Measurements from ENCODE around the gene BICC1.

Gene BICC1

DNA sequence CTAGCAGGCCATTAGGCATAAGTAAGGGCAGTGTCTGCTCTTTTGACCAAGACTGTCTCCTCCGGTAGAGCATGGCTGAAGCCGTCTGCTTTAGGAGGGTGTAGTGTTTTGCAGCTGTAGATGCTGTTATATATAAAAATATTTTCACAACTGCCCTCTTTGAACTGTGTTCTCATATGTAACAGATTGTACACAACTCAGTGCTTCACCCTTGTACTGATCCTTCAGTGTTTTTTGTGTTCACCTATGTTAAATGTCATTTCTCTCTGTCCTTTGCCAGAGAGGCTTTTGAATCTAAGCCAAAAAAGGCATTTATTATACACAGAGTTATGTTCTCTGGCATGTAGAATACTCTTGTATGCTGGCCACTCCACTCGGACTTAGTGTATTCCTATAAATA lies 135.5 kb downstream of the BICC1 start:
- TF ChIP-seq, protein P1, sequence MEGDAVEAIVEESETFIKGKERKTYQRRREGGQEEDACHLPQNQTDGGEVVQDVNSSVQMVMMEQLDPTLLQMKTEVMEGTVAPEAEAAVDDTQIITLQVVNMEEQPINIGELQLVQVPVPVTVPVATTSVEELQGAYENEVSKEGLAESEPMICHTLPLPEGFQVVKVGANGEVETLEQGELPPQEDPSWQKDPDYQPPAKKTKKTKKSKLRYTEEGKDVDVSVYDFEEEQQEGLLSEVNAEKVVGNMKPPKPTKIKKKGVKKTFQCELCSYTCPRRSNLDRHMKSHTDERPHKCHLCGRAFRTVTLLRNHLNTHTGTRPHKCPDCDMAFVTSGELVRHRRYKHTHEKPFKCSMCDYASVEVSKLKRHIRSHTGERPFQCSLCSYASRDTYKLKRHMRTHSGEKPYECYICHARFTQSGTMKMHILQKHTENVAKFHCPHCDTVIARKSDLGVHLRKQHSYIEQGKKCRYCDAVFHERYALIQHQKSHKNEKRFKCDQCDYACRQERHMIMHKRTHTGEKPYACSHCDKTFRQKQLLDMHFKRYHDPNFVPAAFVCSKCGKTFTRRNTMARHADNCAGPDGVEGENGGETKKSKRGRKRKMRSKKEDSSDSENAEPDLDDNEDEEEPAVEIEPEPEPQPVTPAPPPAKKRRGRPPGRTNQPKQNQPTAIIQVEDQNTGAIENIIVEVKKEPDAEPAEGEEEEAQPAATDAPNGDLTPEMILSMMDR (IDR thresholded peaks at IDR 0.05; ENCODE audit: low read depth, low read length), result no peak
- no peak for DNase-seq (ENCODE audit: low read depth in 2 of 2)
- H3K4me3 ChIP-seq (replicated peaks in 1 of 2; ENCODE audit: low read depth in 2 of 2, low read length in 2 of 2), result no peak overlapping the region

DNA sequence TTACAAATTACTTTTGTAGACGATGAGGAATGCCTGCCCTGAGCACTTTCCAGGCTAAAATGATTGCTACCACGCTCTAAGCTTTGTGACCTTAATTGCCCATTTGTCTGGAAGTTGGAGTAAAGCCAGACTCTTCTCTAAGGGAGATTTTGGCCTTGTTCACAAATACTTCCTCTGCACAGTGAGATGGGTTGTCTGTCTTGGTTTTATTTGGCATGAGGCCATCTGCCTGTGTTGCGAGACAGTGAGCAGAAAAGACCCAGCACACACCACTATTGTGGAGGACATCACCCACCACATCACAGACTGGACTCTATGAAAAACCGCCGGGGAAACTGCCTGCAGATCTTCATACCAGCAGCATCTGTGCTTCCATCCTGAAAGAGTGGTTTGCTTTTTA lies 138.4 kb downstream of the BICC1 start:
- H3K4me3 ChIP-seq (replicated peaks in 1 of 2; ENCODE audit: low read depth in 2 of 2, low read length in 2 of 2), result no peak overlapping the region
- TF ChIP-seq, protein P1 (IDR thresholded peaks at IDR 0.05; ENCODE audit: low read depth, low read length), result no peak
- DNase-seq (ENCODE audit: low read depth in 2 of 2), result peak; percentile 77 to 85

DNA sequence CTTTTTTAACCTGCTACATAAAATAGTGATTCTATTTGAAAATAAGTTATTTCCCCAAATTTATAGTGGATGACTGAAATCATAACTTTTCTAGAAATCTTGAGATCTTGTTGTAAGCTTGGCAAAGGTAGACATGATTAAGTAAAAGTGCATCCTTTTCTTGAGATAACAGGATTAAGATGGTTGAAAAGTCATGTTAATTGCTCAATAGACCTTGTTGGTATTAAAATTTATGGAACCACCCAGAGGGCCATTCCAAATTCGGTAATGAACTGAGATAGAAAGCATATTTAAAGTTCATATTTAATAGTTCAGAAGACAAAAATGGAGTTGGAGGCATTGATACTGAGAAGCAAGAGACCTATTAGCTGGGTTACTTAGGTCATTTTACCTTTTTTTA lies 139.1 kb downstream of the BICC1 start:
- TF ChIP-seq, protein P1 (IDR thresholded peaks at IDR 0.05; ENCODE audit: low read depth, low read length), result no peak
- no peak for DNase-seq (ENCODE audit: low read depth in 2 of 2)
- H3K4me3 ChIP-seq (replicated peaks in 1 of 2; ENCODE audit: low read depth in 2 of 2, low read length in 2 of 2), result no peak overlapping the region

DNA sequence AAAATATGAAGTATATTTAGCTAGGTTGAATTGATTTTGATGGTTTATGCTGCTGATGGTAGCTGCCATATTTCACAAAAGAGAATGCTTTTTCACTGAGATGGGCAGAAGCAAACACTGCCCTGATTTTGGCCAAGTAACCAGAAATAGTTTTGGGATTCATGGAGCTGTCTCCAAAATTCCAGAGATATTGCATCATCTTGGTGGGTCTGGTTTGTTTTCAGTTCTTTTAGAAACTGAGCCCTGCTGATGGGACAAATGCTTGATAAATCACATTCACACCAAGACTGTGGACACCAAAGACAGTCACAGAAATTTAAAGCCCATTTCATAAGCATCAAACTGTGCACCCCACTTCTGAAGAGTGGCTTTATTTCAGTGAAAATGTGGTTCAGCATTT lies 140.5 kb downstream of the BICC1 start:
- TF ChIP-seq, protein P1 (IDR thresholded peaks at IDR 0.05; ENCODE audit: low read depth, low read length), result no peak
- DNase-seq (ENCODE audit: low read depth in 2 of 2), result peak; percentile 41 to 65
- H3K4me3 ChIP-seq (replicated peaks in 1 of 2; ENCODE audit: low read depth in 2 of 2, low read length in 2 of 2), result no peak overlapping the region

DNA sequence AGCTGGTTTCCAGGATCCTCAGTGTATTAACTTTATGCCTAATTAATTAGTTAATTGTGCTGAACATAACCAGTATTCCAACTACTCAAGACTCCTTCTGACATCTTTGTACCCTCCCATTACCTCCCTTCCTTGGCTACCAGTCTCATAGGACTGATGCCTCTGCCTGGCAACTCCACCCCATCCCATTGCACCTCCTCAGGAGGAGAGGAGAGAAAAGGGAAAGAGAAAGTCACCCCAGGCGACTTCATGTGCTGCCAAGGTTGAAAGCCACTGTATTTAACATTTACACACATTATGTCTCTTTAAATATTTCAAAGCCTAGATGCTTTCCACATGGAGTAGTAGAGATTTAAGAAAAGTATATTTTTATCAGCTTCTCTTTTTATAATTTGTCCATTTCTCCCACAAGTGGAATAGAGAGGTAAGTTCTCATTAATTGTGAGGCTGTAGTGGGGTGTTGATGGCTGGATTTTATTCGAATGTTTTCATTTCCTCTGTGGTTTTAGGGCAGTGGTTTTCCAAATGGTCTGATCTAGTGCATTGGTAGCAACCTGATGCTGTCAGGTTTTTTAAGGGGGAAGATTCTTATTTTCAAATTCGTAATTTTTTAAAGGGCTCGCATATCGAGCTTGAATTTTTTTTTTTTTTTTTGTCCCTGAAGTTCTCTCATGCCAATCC lies 148.0 kb downstream of the BICC1 start:
- TF ChIP-seq, protein P1 (IDR thresholded peaks at IDR 0.05; ENCODE audit: low read depth, low read length), result no peak
- H3K4me3 ChIP-seq (replicated peaks in 1 of 2; ENCODE audit: low read depth in 2 of 2, low read length in 2 of 2), result no peak overlapping the region
- peak in 1 of 2 donors; percentile 58 for DNase-seq (ENCODE audit: low read depth in 2 of 2)

DNA sequence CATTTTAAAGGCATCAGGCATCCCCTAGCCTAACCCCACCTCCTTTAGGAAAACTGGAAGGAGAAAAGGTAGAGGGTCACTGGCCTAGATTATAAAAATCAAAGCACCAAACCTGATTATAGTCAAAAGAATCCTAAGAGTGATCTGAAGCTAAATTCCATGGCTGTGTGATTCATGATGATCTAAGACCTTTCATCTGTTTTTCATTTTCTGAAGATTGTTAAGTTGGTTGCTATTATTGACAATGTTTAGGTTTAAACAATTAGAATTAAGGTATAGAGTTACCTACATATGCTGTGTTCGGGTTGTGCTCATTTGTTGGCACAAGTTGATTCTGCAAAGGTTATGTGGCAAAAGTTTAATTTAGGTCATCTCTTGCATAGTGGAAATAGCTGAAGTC lies 148.7 kb downstream of the BICC1 start:
- DNase-seq (ENCODE audit: low read depth in 2 of 2), result peak in 1 of 2 donors; percentile 81
- TF ChIP-seq, protein P1 (IDR thresholded peaks at IDR 0.05; ENCODE audit: low read depth, low read length), result no peak
- H3K4me3 ChIP-seq (replicated peaks in 1 of 2; ENCODE audit: low read depth in 2 of 2, low read length in 2 of 2), result no peak overlapping the region

DNA sequence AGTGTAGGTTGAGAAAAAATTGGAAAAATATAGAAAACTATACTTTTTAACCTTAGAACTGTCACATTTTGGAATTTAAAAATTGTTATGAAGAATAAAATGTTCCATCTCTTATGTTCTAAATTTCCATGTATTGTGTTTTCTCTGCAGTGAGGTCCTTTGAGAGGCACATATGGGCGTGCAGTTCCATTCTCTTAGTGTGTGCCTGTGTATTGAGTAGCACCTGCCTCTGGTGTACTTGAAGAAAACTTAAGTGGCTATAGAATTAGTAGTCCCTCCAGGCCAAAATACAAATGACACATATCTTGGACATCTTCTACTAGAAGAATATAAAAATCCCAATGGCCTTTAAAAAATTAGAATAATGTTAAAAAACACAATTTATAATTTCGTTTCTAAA lies 149.2 kb downstream of the BICC1 start:
- no peak for DNase-seq (ENCODE audit: low read depth in 2 of 2)
- H3K4me3 ChIP-seq (replicated peaks in 1 of 2; ENCODE audit: low read depth in 2 of 2, low read length in 2 of 2), result no peak overlapping the region
- TF ChIP-seq, protein P1 (IDR thresholded peaks at IDR 0.05; ENCODE audit: low read depth, low read length), result no peak

Measured in cardiac fibroblast (primary cell).